BJ (cell line): ENCODE measurements around the gene TTC13. TPM values are rescaled to one million over a fixed set of nuclear protein-coding genes. Genes with fewer than 3 reads are reported as not detected.

Experiments used
- CTCF ChIA-PET: fragments of 350-600 bp; formaldehyde crosslinking; extraction: SDS; loops from one replicate; lab custom pipeline; 2021; ENCODE audit warnings: antibody characterized with exemption, inconsistent platforms; lab: Yijun Ruan, JAX
- POLR2A ChIA-PET: fragments of 300-600 bp; sonication (Branson Sonifier 250); formaldehyde crosslinking; extraction: SDS; loops from one replicate; lab custom pipeline; 2021; ENCODE audit warnings: antibody characterized with exemption; lab: Charles Lee
- DNase-seq: peaks from one replicate; pipeline ENCODE4 v3.0.0-alpha.2; 2011; ENCODE audit warnings: low read depth
- H3K27me3 ChIP-seq: 2 replicates; pipeline ENCODE4 v1.6.0; 2011; ENCODE audit warnings: low read length; ENCODE audit not compliant: control insufficient read depth, insufficient read depth
- H3K36me3 ChIP-seq: 2 replicates; pipeline ENCODE4 v1.5.1; 2011; ENCODE audit warnings: low read length; ENCODE audit not compliant: control insufficient read depth, insufficient read depth
- H3K4me3 ChIP-seq: 2 replicates; pipeline ENCODE4 v1.5.1; 2011; ENCODE audit warnings: low read depth, mild to moderate bottlenecking, control low read depth, low read length
- polyA plus RNA-seq: library from polyadenylated mRNA; depleted of rRNA; stranded (reverse); fragments of >200 nt; gene quantifications from 2 replicates; pipeline ENCODE4 v1.2.3, GENCODE V29; 2011
- TF ChIP-seq, protein P1 (sequence below): IDR thresholded peaks from 2 replicates; pipeline ENCODE4 v1.5.1; 2011; ENCODE audit warnings: low read depth, mild to moderate bottlenecking, control low read depth, inconsistent platforms, low read length, moderate library complexity; ENCODE audit not compliant: insufficient read depth

TTC13 gene
- polyA plus RNA-seq, 1 experiment = 7.4 TPM

DNA sequence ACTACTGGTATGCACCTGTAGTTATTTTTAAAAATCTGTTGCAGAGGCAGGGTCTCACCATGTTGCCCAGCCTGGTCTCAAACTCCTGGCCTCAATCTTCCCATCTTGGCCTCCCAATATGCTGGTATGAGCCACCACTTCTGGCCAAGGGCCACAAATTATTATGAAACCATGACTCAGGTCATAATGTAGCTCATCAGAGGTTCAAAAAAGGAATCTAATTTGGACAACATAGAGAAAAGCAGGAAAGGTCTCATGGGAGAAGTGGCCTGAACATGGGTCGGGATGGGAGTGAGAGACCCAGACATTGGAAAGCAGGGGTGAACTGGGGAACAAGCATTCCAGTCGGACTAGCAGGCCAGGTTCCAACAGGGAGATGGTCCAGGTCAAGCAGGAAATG lies 65.2 kb downstream of the TTC13 start:
- Histone ChIP-seq H3K27me3 (no peaks in the 10 kb centered on the region), H3K4me3 (no peak overlapping the region), H3K36me3 (0 out of 2 replicates have a peak, but pooled peaks cover 2% of the 10 kb centered on the region)
- TF ChIP-seq, protein P1, sequence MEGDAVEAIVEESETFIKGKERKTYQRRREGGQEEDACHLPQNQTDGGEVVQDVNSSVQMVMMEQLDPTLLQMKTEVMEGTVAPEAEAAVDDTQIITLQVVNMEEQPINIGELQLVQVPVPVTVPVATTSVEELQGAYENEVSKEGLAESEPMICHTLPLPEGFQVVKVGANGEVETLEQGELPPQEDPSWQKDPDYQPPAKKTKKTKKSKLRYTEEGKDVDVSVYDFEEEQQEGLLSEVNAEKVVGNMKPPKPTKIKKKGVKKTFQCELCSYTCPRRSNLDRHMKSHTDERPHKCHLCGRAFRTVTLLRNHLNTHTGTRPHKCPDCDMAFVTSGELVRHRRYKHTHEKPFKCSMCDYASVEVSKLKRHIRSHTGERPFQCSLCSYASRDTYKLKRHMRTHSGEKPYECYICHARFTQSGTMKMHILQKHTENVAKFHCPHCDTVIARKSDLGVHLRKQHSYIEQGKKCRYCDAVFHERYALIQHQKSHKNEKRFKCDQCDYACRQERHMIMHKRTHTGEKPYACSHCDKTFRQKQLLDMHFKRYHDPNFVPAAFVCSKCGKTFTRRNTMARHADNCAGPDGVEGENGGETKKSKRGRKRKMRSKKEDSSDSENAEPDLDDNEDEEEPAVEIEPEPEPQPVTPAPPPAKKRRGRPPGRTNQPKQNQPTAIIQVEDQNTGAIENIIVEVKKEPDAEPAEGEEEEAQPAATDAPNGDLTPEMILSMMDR = no peak
- ChIA-PET CTCF (interaction anchor here (0.9 to 11.2 kb wide), 5 partner anchors 11 to 140 kb away, joined by 3 to 157 read pairs (median 3); no protein-coding TSS in a partner anchor), POLR2A (interaction anchor here (0.6 kb wide), 1 partner anchor 231 kb away, joined by 3 read pairs; no protein-coding TSS in a partner anchor)
- DNase-seq = no peak

DNA sequence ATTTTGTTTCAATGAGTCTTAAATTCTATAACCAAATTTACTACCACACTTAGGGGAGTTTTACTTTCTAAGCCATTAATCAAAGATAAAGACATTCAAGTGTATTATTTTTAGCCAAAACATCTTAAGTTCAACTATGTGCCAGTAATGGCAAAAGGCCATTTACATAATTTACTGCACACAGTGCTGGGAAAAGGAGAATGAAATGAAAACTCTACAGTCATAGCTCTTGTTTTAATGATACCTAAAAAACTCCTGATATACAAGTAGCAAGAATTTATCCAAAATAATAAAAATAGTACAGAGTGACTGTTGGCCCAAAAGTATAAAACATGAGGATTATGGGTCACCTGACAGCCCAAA lies 67.9 kb downstream of the TTC13 start:
- CTCF ChIA-PET = interaction anchor here (0.6 to 2.6 kb wide), 6 partner anchors 9 to 113 kb away, joined by 3 to 8 read pairs (median 4); no protein-coding TSS in a partner anchor
- POLR2A ChIA-PET = no interaction called here

DNA sequence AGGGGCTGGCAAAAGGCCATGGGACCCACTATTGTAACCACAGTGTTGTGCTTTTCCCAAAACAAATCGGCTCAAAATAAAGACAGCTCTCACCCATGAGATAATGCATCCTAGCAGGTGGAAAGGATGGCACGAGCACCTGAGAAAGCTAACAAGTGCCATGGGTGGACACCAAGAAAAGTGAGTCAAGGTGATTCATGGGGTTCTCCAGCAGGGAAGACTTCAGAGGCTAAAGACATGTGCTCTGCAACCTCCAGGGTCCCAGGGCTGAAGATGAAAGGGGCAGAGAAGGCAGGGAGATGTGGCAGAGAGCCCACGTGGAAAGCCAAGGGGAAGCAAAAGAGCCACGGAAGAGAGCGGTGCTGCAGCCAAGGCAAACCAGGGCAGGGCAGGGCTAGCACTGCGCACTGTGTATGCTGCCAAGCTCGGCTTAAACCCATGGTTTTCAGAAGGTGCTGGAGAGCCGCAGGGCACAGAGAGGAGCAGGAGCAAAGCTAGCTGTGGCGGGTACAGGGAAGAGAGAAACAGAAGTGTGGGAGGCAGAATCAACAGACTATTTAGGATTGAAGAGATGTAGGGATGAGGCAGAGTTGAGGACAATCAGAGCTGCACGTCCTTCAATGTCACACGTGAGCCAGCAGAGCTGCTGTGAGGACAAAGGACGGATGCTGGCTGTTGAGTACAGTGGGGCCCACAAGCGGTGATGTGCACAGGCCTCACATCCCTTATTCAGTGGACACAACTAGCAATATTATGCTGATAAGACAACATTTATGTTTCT lies 68.5 kb downstream of the TTC13 start:
- DNase-seq = no peak
- ChIA-PET CTCF (interaction anchor here (1.1 to 2.6 kb wide), 4 partner anchors 12 to 112 kb away, joined by 3 to 8 read pairs (median 4); no protein-coding TSS in a partner anchor), POLR2A (no interaction called here)
- no peaks in the 10 kb centered on the region for H3K27me3 ChIP-seq
- H3K36me3 ChIP-seq = 0 out of 2 replicates have a peak, but pooled peaks cover 2% of the 10 kb centered on the region
- no peak overlapping the region for H3K4me3 ChIP-seq
- TF ChIP-seq, protein P1 = no peak

More for the DNA sequence above, 67.9 kb downstream of the TTC13 start:
- TF ChIP-seq, protein P1 = no peak
- no peak for DNase-seq
- 0 out of 2 replicates have a peak, but pooled peaks cover 2% of the 10 kb centered on the region for H3K36me3 ChIP-seq
- no peaks in the 10 kb centered on the region for H3K27me3 ChIP-seq
- H3K4me3 ChIP-seq = no peak overlapping the region

DNA sequence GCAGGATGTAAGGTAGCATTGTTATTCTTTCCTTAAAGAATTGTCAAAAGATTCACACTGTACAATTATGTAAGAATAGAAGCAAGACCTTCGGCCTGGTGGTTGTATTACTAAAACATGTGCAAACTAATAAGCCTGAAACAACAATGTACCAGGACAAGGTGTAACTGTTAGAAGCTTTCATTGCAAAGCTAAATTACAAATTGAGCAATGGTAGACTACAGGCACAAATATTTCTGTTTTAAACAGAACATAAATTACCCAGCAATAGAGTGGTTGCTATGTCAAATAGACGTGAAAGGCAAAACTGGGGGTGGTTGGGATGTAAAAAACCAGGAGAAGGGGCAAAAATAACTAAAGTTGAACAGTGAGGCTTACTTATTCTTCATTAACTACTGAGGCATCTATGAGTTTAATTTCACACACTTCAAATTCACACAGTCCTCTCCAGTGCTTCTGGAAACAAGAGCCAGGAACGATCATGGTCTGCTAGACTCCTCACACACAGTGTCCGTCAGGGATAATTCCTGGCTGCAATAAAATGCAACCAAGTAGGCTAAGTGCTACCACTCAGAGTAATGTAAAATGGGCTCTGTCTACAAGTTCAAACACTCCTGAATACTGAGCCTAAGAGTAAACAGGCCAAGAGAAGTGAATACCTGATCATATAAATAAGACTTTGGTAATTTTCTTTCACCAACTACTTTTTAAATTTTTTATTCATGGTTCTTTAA lies 71.0 kb downstream of the TTC13 start:
- Histone ChIP-seq H3K27me3 (no peaks in the 10 kb centered on the region), H3K4me3 (no peak overlapping the region), H3K36me3 (0 out of 2 replicates have a peak, but pooled peaks cover 2% of the 10 kb centered on the region)
- POLR2A ChIA-PET = no interaction called here
- no peak for DNase-seq
- CTCF ChIA-PET = interaction anchor here (1.0 to 1.4 kb wide), 7 partner anchors 9 to 111 kb away, joined by 3 to 4 read pairs (median 3); no protein-coding TSS in a partner anchor
- TF ChIP-seq, protein P1 = no peak

DNA sequence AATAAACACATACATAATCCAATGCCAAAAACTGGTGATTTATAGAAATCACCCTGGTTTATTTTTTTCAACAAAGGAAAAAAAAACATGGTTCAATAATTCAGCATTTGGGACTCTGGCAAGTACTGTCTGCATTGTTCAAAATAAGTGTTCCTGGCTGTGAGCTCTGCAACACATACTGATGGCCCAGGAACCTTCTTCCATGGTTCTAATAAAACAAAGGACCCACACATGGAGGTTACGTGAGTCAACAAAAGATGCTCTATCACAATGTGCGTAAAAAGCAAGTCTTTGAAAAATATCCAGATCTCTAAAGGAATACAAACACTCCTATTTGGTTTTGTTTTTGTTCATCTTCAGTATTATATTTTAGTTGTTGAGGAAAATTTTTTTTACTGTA lies 72.4 kb downstream of the TTC13 start:
- TF ChIP-seq, protein P1 = no peak
- no peak for DNase-seq
- Histone ChIP-seq H3K36me3 (0 out of 2 replicates have a peak, but pooled peaks cover 2% of the 10 kb centered on the region), H3K4me3 (no peak overlapping the region), H3K27me3 (no peaks in the 10 kb centered on the region)
- ChIA-PET CTCF (interaction anchor here (1.2 to 1.4 kb wide), 2 partner anchors 106 to 108 kb away, joined by 3 read pairs; no protein-coding TSS in a partner anchor), POLR2A (no interaction called here)
